HFFc6 (cell line): ENCODE data around the gene UST. TPM values are rescaled to one million over a fixed set of nuclear protein-coding genes. Genes with fewer than 3 reads are reported as not detected.

Source experiments
- DNase-seq: peaks from one replicate; pipeline ENCODE4 v3.0.0-alpha.2; 2018
- H3K27ac Mint-ChIP-seq: 2 replicates; pipeline ENCODE4 v1.8.0; 2020; ENCODE audit warnings: mild to moderate bottlenecking, mixed read lengths
- H3K27me3 Mint-ChIP-seq: 2 replicates; pipeline ENCODE4 v1.8.0; 2021; ENCODE audit warnings: mild to moderate bottlenecking, moderate library complexity, mixed read lengths; ENCODE audit not compliant: insufficient read depth
- H3K36me3 Mint-ChIP-seq: 2 replicates; pipeline ENCODE4 v1.8.0; 2021; ENCODE audit warnings: low read depth, mixed read lengths
- H3K4me1 Mint-ChIP-seq: 2 replicates; pipeline ENCODE4 v1.8.0; 2020; ENCODE audit warnings: low read depth, mixed read lengths
- H3K4me3 Mint-ChIP-seq: 2 replicates; pipeline ENCODE4 v1.8.0; 2020; ENCODE audit warnings: mild to moderate bottlenecking, moderate library complexity, mixed read lengths
- H3K9me3 Mint-ChIP-seq: 2 replicates; pipeline ENCODE4 v1.8.0; 2020; ENCODE audit warnings: mild to moderate bottlenecking, mixed read lengths
- CTCF ChIP-seq: fragments of 200-600 bp; sonication (generic); IDR thresholded peaks from 2 replicates; pipeline ENCODE4 v1.5.0; 2021; ENCODE audit warnings: antibody characterized with exemption, mild to moderate bottlenecking
- total RNA-seq, 6 experiments: library from RNA; stranded (reverse); fragmentation: NEBNext Ultra II Directional; extraction: Animal tissue kit (Norgen Biotek cat#: 25700); gene quantifications; 2 replicates in 1 of 6; 3 replicates in 5 of 6; pipeline ENCODE4 v1.2.3, GENCODE V29; 2021

The UST gene
- total RNA-seq, 6 experiments from 2014 or later, result 12.9 to 17.3 (median 16.7) TPM

DNA sequence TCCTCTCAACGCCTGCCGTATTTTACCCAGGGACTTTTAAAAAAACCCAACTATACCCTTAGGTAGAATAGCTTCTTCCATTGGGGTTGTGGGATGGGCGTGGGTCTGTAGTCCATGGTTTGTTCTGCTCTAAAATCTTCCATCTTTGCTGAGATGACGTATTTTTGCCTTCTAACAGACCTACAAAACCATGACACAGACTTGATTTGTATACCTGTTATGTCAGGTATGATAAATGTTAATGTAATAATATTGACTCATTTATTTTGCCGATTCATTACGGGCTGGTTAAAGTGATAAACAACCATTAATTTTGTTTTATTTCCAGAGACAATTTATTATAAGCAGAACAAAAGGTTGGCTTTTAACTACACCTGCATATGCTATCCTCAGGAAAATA lies 48.7 kb downstream of the UST start:
- Mint-ChIP-seq H3K27ac (no peak overlapping the region), H3K27me3 (no peaks in the 10 kb centered on the region; the same call in 1 of the 2 replicates), H3K36me3 (peaks cover 8% of the 10 kb centered on the region; the same call in 1 of the 2 replicates), H3K4me3 (no peak overlapping the region), H3K4me1 (peaks cover 13% of the 10 kb centered on the region), H3K9me3 (0 out of 2 replicates have a peak, but pooled peaks cover 5% of the 10 kb centered on the region)
- no peak for TF ChIP-seq CTCF
- DNase-seq, result no peak

- no peak overlapping the region for H3K4me3 Mint-ChIP-seq
- TF ChIP-seq CTCF, result no peak
- no peak overlapping the region for H3K27ac Mint-ChIP-seq
- peaks cover 6% of the 10 kb centered on the region; the same call in 1 of the 2 replicates for H3K9me3 Mint-ChIP-seq
- peaks cover 37% of the 10 kb centered on the region for H3K4me1 Mint-ChIP-seq
- H3K27me3 Mint-ChIP-seq, result no peaks in the 10 kb centered on the region; the same call in 1 of the 2 replicates
- DNase-seq, result no peak
- peaks cover 10% of the 10 kb centered on the region; the same call in 1 of the 2 replicates for H3K36me3 Mint-ChIP-seq
These were observed 52.8 kb downstream of the UST start for GRCh38 chr6:148799647-148800046.

DNA sequence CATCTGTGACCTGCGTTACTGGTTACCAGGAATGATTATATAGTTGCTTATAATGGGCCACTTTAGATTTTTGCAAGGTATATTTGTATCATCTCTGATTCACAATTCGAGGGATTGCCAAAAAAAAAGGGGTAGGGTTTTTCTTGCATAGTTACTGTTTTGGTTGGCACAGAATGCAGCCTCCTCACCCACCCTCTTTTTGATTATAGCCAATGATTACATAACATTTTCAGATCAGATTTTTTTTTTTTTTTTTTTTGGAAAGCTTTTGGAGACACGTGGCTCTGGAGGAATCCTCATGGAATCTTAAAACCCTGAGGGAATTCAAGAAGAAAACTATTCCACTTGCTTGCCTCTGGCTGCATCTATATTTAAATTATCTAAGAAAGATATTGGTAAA lies 53.7 kb downstream of the UST start:
- Mint-ChIP-seq H3K27me3 (no peaks in the 10 kb centered on the region; the same call in 1 of the 2 replicates), H3K4me1 (peaks cover 44% of the 10 kb centered on the region), H3K36me3 (peaks cover 10% of the 10 kb centered on the region; the same call in 1 of the 2 replicates), H3K9me3 (peaks cover 6% of the 10 kb centered on the region; the same call in 1 of the 2 replicates), H3K27ac (peak overlapping the region; percentile 17), H3K4me3 (no peak overlapping the region)
- DNase-seq, result peak; percentile 6
- TF ChIP-seq CTCF, result no peak

DNA sequence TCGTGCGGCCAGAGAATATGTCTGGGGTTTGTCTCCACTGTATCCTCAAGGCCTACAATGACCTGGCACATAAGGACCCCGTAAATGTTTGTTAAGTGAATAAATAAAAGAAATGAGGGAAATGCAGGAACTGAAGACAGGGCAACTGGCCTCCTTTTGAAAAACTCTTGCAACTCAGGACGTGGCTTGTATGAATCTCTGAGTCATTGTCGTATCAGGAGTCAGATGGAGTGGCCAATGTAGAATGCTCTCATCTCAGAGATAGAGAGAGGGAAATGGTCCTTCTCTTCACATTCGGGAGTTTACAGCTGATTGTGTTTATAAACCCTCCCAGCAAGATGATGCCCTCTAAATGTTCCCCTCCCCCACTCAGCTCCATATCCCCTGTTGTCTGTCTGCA lies 57.1 kb downstream of the UST start:
- TF ChIP-seq CTCF, result no peak
- Mint-ChIP-seq H3K36me3 (peaks cover 10% of the 10 kb centered on the region; the same call in 1 of the 2 replicates), H3K4me3 (no peak overlapping the region), H3K27ac (peak overlapping the region; percentile 20; the same call in 1 of the 2 replicates), H3K27me3 (no peaks in the 10 kb centered on the region; the same call in 1 of the 2 replicates), H3K9me3 (peaks cover 6% of the 10 kb centered on the region; the same call in 1 of the 2 replicates), H3K4me1 (peaks cover 52% of the 10 kb centered on the region)
- DNase-seq, result peak; percentile 4

- Mint-ChIP-seq H3K9me3 (peaks cover 6% of the 10 kb centered on the region; the same call in 1 of the 2 replicates), H3K27ac (no peak overlapping the region), H3K4me3 (peak overlapping the region; percentile 53), H3K27me3 (no peaks in the 10 kb centered on the region; the same call in 1 of the 2 replicates), H3K4me1 (peaks cover 55% of the 10 kb centered on the region), H3K36me3 (peaks cover 10% of the 10 kb centered on the region; the same call in 1 of the 2 replicates)
- TF ChIP-seq CTCF, result no peak
- no peak for DNase-seq
These were observed 58.9 kb downstream of the UST start for GRCh38 chr6:148805777-148806176.
